Heart left ventricle (tissue), 13 donors: ENCODE data around the gene SLC9A3.

Source experiments
- CTCF ChIP-seq, 12 donors: fragments of 200-600 bp; sonication (generic) in 4 of 12; IDR thresholded peaks; one replicate each; pipeline versions ENCODE4 v1.5.0 to v1.8.0; 2018 to 2022; ENCODE audit warnings: antibody characterized with exemption in 12 of 12, mild to moderate bottlenecking in 5 of 12
- POLR2A ChIP-seq, 2 donors: fragments of 450-650 bp; IDR thresholded peaks; one replicate each; pipeline ENCODE4 v1.6.1; 2017; ENCODE audit warnings: antibody characterized with exemption in 2 of 2, mild to moderate bottlenecking in 2 of 2, moderate library complexity in 2 of 2
- donor health status: ischemic (EF 13 %, LVEDD 7.1; RV severe dilation, severe dysfunction).
- donor health status: DM: no; HTN: yes; CAD: no.
- donor health status: DM: no; HTN: no; CAD: no.
- donor health status: ischemic (EF 25% LVEDD 6.9; RV normal size, moderate dysfunction).
- donor health status: ischemic (EF 25% LVEDD 5.7; RV mildly dilated, moderate dysfunction).
- donor health status: ischemic (EF 35%, LVEDD 5.7; RV mildly dilated, moderate dysfunction).
- donor health status: nonischemic (EF 11% LVEDD 7.7; RV severe dilation, severe dysfunction).
- donor health status: DM: yes; HTN: yes; CAD: no.
- donor health status: PGD.
- donor health status: ischemic (EF 29% LVEDD 5.4; RV normal size, mild dysfunction).
- donor health status: nonischemic (EF 23%, LVEDD 6.1; RV moderate dilation, normal function).

DNA sequence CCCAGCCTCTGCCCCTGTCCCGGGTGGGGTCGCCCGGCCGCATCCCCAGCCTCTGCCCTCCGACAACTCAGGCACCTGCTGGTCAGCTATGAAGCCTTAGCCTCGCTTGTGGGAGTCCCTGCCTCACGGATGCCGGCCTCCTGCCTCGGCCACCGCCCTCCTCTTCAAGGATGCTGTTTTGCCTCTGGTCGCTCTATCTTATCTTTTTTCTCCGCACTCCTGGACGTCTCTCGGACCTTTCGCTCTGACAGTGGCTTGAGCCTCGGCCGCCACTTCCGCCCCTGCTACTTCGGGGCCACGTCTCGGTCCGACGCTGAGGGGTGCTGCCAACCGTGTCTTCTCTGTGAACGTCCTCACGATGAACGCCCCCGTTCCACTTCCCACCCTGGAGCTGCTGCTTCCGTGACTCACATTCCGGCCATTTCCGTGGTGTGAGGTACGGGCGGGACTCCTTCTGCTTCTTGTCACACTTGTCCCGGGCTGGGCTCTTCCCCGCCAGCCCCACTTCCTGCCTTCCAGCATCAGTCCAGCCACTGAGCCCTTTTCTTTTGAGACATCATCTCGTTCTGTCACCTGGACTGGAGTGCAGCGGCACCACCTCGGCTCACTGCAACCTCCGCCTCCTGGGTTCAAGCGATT lies 26.3 kb downstream of the SLC9A3 start:
- TF ChIP-seq CTCF (IDR thresholded peaks at IDR 0.05) (no peak), POLR2A (IDR thresholded peaks at IDR 0.05) (no peak)
